A549 (cell line): ENCODE results near the gene TUNAR. TPM values are rescaled to one million over a fixed set of nuclear protein-coding genes. Genes with fewer than 3 reads are reported as not detected.

ENCODE experiments used
- ATAC-seq, 2 experiments: fragments of 200-7000 bp in 1 of 2; fragments of >200 bp in 1 of 2; cut with Nextera tagmentation in 1 of 2; cut with Tn5 transposase in 1 of 2; 3 replicates each; pipeline versions ENCODE4 v1.8.0 to v1.9.1; 2018 to 2020; ENCODE audit warnings: mild to moderate bottlenecking in 1 of 2, moderate library complexity in 1 of 2
- CTCF ChIA-PET: fragments of 300-600 bp; sonication (Branson Sonifier 250); formaldehyde crosslinking; extraction: SDS; loops from one replicate; lab custom pipeline; 2021; ENCODE audit warnings: antibody characterized with exemption, inconsistent platforms; lab: Yijun Ruan, JAX
- POLR2A ChIA-PET: fragments of 350-600 bp; formaldehyde crosslinking; extraction: SDS; loops from one replicate; lab custom pipeline; 2021; ENCODE audit warnings: antibody characterized with exemption, inconsistent platforms; lab: Yijun Ruan, JAX
- DNase-seq, 2 experiments: peaks; one replicate each; pipeline versions ENCODE4 v3.0.0 to v3.0.0-alpha.2; 2011 to 2016; ENCODE audit warnings: low read depth in 1 of 2, low spot score in 1 of 2
- FAIRE-seq: peaks from 2 replicates; lab custom pipeline; 2011; peaks lifted over from hg19 to GRCh38; lab: Jason Lieb, UNC
- H3K27ac ChIP-seq, 2 experiments: fragments of >200 bp; sonication (Bioruptor Twin); formaldehyde crosslinking; 3 replicates each; pipeline ENCODE4 v1.5.1; 2016 to 2017
- H3K4me1 ChIP-seq: fragments of >200 bp; sonication (Bioruptor Twin); formaldehyde crosslinking; 3 replicates; pipeline ENCODE4 v1.6.1; 2016
- H3K4me2 ChIP-seq: fragments of >200 bp; sonication (Bioruptor Twin); formaldehyde crosslinking; 3 replicates; pipeline ENCODE4 v1.6.1; 2016
- H3K4me3 ChIP-seq: fragments of >200 bp; sonication (Bioruptor Twin); formaldehyde crosslinking; 3 replicates; pipeline ENCODE4 v1.5.1; 2016
- H3K9me3 ChIP-seq: fragments of >200 bp; sonication (Bioruptor Twin); formaldehyde crosslinking; 3 replicates; pipeline ENCODE4 v1.6.1; 2016
- BHLHE40 ChIP-seq: IDR thresholded peaks from 2 replicates; pipeline ENCODE4 v1.6.1; 2012; ENCODE audit warnings: low read depth, low read length, inconsistent platforms
- CEBPB ChIP-seq, 2 experiments: fragments of >200 bp in 1 of 2; sonication (Bioruptor Twin) in 1 of 2; formaldehyde crosslinking in 1 of 2; IDR thresholded peaks; 2 replicates each; pipeline ENCODE4 v1.6.1; 2012 to 2016
- ESRRA ChIP-seq: fragments of 150-350 bp; IDR thresholded peaks from 2 replicates; pipeline ENCODE4 v1.6.1; 2014; ENCODE audit warnings: mild to moderate bottlenecking, low read length, borderline replicate concordance
- FOSB ChIP-seq: fragments of 250-450 bp; sonication (Bioruptor Pico); IDR thresholded peaks from 2 replicates; pipeline ENCODE4 v1.5.0; 2020; ENCODE audit warnings: mild to moderate bottlenecking, moderate library complexity
- FOSL2 ChIP-seq, 2 experiments: fragments of 450-650 bp in 1 of 2; fragments of >200 bp in 1 of 2; sonication (Bioruptor Twin) in 1 of 2; formaldehyde crosslinking; IDR thresholded peaks; 2 replicates each; pipeline versions ENCODE4 v1.5.0 to v1.6.1; 2016 to 2020; ENCODE audit warnings: mild to moderate bottlenecking in 1 of 2, moderate library complexity in 1 of 2
- HOXA7 ChIP-seq: fragments of 250-450 bp; sonication (Bioruptor Pico); IDR thresholded peaks from 2 replicates; pipeline ENCODE4 v1.5.0; 2020; ENCODE audit warnings: mild to moderate bottlenecking, moderate library complexity
- JUN ChIP-seq, 2 experiments: fragments of >200 bp; sonication (Bioruptor Twin); formaldehyde crosslinking; IDR thresholded peaks; 2 replicates in 1 of 2; 3 replicates in 1 of 2; pipeline ENCODE4 v1.6.1; 2016 to 2017
- JUNB ChIP-seq: fragments of >200 bp; sonication (Bioruptor Twin); formaldehyde crosslinking; IDR thresholded peaks from 2 replicates; pipeline ENCODE4 v1.6.1; 2016
- NPAS2 ChIP-seq: fragments of 250-450 bp; sonication (Bioruptor Pico); IDR thresholded peaks from 2 replicates; pipeline ENCODE4 v1.8.0; 2022; ENCODE audit warnings: mild to moderate bottlenecking, moderate library complexity, borderline replicate concordance
- NR3C1 ChIP-seq: fragments of >200 bp; sonication (Bioruptor Twin); formaldehyde crosslinking; IDR thresholded peaks from 3 replicates; pipeline ENCODE4 v1.6.1; 2017
- POLR2A ChIP-seq: IDR thresholded peaks from 2 replicates; pipeline ENCODE4 v1.6.1; 2012; ENCODE audit warnings: mild to moderate bottlenecking, low read length
- RNF2 ChIP-seq: fragments of 200-600 bp; sonication (generic); IDR thresholded peaks from 2 replicates; pipeline ENCODE4 v1.6.1; 2016; ENCODE audit warnings: low read depth, mild to moderate bottlenecking, antibody characterized with exemption, moderate library complexity, borderline replicate concordance
- SMC3 ChIP-seq: fragments of >200 bp; sonication (Bioruptor Twin); formaldehyde crosslinking; IDR thresholded peaks from 3 replicates; pipeline ENCODE4 v1.6.1; 2018; ENCODE audit warnings: inconsistent platforms
- TFCP2L1 ChIP-seq: fragments of 250-450 bp; sonication (Bioruptor Pico); IDR thresholded peaks from 2 replicates; pipeline ENCODE4 v1.5.0; 2021; ENCODE audit warnings: mild to moderate bottlenecking
- TP53 ChIP-seq: fragments of 250-450 bp; sonication (Bioruptor Pico); IDR thresholded peaks from 2 replicates; pipeline ENCODE4 v1.5.0; 2021; ENCODE audit warnings: mild to moderate bottlenecking, moderate library complexity
- ZC3H11A ChIP-seq: fragments of 450-650 bp; IDR thresholded peaks from 2 replicates; pipeline ENCODE4 v1.6.1; 2014; ENCODE audit warnings: antibody characterized with exemption, mild to moderate bottlenecking
- WGBS: methylation state at CpG from one replicate; pipeline ENCODE4 v1.1.6; 2017; ENCODE audit errors: missing lambda C conversion rate; 5-methylcytosine and 5-hydroxymethylcytosine counted together
- polyA plus RNA-seq, 4 experiments: library from polyadenylated mRNA; depleted of rRNA in 3 of 4; stranded (reverse); fragments of >200 nt; fragmentation: RNase III in 1 of 4; extraction: RNeasy Plus Mini Kit Qiagen cat#74134 plus additional on column Dnase treatment in 1 of 4; gene quantifications; 2 replicates in 3 of 4; 3 replicates in 1 of 4; pipeline ENCODE4 v1.2.3, GENCODE V29; 2011 to 2017
- TF ChIP-seq, protein P1 (sequence below): fragments of 450-650 bp; IDR thresholded peaks from 2 replicates; pipeline ENCODE4 v1.6.1; 2014; ENCODE audit warnings: antibody characterized with exemption
- TF ChIP-seq, protein P2 (sequence below): IDR thresholded peaks from 2 replicates; pipeline ENCODE4 v1.6.1; 2012
- TF ChIP-seq, protein P3 (sequence below): fragments of 250-450 bp; sonication (Bioruptor Pico); IDR thresholded peaks from 2 replicates; pipeline ENCODE4 v1.5.0; 2020; ENCODE audit warnings: low read depth, mild to moderate bottlenecking, moderate library complexity
- TF ChIP-seq, protein P4 (sequence below): IDR thresholded peaks from 2 replicates; pipeline ENCODE4 v1.6.1; 2012
- TF ChIP-seq, protein P5 (sequence below): fragments of 200-600 bp; sonication (generic); IDR thresholded peaks from 2 replicates; pipeline ENCODE4 v1.6.1; 2016; ENCODE audit warnings: antibody characterized with exemption, mild to moderate bottlenecking, moderate library complexity

The TUNAR gene
- polyA plus RNA-seq, 2 of the 4 experiments (the other 2 are of a cell fraction): not detected

DNA sequence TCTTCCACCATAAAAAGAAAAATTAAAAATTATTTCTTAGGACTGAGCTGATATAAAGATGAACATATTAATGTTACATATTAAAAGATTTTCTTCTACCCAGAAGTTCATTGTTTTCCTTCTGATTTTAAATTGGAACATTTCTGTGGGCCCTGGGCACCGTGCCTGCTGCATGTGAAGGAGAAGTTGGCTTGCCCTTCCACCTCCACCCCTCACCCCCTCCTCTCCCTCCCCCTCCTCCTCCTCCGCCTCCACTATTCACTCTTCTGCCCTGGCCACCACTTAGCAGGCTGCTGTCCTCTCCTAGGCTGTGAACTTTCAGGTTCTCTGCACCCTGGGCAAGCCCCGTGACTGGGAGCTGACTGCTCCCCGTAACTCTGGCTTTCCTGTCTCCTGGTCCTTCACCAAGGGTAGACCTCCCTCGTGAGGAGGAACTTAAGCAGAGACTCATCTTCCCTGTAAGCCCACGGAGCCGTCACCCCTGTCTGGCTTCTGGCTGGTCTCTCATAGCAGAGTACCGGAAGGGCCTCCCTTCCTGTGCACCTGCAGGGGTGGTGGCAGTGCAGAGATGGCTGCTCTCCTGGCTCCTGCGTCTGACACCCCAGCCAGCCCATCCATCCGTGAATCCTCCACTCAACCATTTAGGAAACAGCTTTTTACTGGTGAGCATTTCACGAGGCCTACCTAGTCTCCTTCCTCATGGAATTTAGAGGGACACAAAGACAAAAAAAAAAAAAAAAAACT, 12.8 kb downstream of the TUNAR start:
- WGBS: 37% methylated on average over 9 of the region's 11 CpGs
- Histone ChIP-seq H3K4me2 (no peak overlapping the region), H3K27ac (no peak overlapping the region), H3K9me3 (no peaks in the 10 kb centered on the region)
- DNase-seq: no peak
- POLR2A ChIA-PET: no interaction called here
- no peak for FAIRE-seq
- no peak for ATAC-seq
- no peak for TF ChIP-seq JUN (IDR thresholded peaks at IDR 0.05)
- no peak for TF ChIP-seq TP53 (CRISPR knock-in tag)
- no peak for TF ChIP-seq HOXA7 (CRISPR knock-in tag)
- TF ChIP-seq TFCP2L1: no peak
- TF ChIP-seq, protein P1, sequence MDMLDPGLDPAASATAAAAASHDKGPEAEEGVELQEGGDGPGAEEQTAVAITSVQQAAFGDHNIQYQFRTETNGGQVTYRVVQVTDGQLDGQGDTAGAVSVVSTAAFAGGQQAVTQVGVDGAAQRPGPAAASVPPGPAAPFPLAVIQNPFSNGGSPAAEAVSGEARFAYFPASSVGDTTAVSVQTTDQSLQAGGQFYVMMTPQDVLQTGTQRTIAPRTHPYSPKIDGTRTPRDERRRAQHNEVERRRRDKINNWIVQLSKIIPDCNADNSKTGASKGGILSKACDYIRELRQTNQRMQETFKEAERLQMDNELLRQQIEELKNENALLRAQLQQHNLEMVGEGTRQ: no peak
- TF ChIP-seq, all 56 proteins: peak for 0
- H3K4me1 ChIP-seq: peaks cover 12% of the 10 kb centered on the region; the same call in 2 of the 3 replicates
- CTCF ChIA-PET: interaction anchor here (0.6 to 0.7 kb wide), 2 partner anchors 16 to 388 kb away, joined by 3 to 4 read pairs; no protein-coding TSS in a partner anchor
- no peak overlapping the region for H3K4me3 ChIP-seq

DNA sequence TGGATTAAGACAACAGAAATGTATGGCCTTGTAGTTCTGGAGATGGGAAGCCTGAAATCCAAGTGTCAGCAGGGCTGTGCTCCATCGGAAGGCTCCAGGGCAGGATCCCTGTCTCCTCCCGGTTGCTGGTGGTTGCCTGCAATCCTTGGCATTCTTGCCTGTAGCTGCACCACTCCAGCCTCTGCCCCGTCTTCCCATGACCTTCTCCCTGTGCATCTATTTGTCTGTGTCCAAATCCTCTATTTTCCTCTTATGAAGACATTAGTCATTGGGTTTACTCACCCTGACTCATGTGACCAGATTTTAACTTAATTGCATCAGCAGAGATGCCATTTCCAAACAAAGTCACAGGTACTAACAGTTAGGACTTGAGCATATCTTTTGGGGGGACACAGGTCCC, 15.1 kb downstream of the TUNAR start:
- peaks cover 12% of the 10 kb centered on the region; the same call in 2 of the 3 replicates for H3K4me1 ChIP-seq
- TF ChIP-seq JUNB (0 out of 2 replicates have a peak, but pooled peaks have one; percentile 25), FOSL2 (IDR thresholded peaks at IDR 0.05) (peak; percentile 34; the same call in 1 of the 2 replicates), FOSL2 (CRISPR knock-in tag; IDR thresholded peaks at IDR 0.05) (no peak), SMC3 (no peak)
- H3K4me2 ChIP-seq: peak overlapping the region; percentile 9; the same call in 2 of the 3 replicates
- no peak overlapping the region for H3K4me3 ChIP-seq
- peak overlapping the region; percentile 72 to 73; a peak in 4 of 6 replicates for H3K27ac ChIP-seq
- peak in 1 of 2 experiments; percentile 23 for DNase-seq
- no peaks in the 10 kb centered on the region for H3K9me3 ChIP-seq
- no peak for FAIRE-seq
- POLR2A ChIA-PET: no interaction called here
- CTCF ChIA-PET: no interaction called here
- peak; percentile 14 to 21; a peak in 2 of 6 replicates for ATAC-seq
- 16% methylated on average over 3 of the region's 3 CpGs for WGBS

DNA sequence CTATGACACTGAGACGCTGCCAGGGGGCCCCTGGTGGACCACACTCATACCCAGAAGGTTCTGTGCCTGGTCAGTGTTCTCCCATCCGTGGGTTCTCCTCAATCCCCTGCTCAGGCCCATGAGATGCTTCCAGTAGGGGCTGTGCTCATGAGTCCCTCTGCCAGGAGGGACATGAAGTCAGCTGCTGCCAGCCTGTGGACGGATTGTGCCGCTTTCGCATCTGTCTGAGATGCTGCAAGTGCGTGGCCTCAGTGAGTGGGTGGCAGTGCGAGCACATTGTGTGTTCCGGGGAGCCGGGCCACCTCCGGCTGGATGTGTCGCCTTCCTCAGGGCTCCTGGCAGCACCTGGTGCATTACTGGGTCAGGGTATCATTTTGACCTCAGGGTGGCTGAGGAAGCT, 15.5 kb downstream of the TUNAR start:
- no peak for ATAC-seq
- no peak for TF ChIP-seq SMC3
- no peak for TF ChIP-seq JUNB
- TF ChIP-seq, all 56 proteins: peak for 0
- H3K4me2 ChIP-seq: peak overlapping the region; percentile 9; the same call in 1 of the 3 replicates
- no peaks in the 10 kb centered on the region for H3K9me3 ChIP-seq
- peaks cover 12% of the 10 kb centered on the region; the same call in 2 of the 3 replicates for H3K4me1 ChIP-seq
- ChIA-PET POLR2A (no interaction called here), CTCF (no interaction called here)
- DNase-seq: no peak
- peak overlapping the region; percentile 72 to 73; a peak in 4 of 6 replicates for H3K27ac ChIP-seq
- no peak overlapping the region for H3K4me3 ChIP-seq
- no peak for FAIRE-seq
- WGBS: 45% methylated on average over 5 of the region's 11 CpGs

DNA sequence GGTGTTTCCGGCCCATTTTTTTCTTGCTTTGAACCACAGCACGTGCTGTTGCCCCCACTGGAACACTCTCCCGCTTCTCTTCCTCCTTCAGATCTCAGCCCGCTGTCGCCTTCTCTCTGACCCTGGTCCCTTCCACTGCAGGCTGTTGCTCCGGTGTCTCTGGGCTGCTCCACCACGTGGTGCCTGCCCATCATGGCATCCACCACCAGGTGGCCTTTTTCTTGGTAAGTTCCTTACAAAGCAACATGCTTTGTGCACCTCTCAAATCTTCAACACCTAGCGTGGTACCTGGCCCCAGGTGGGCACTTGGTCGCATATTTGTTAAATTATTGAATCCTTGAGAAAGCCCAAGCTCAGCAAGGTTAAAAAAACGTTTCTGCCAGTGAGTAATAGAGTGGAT, 19.1 kb downstream of the TUNAR start:
- no peak overlapping the region for H3K27ac ChIP-seq
- H3K4me1 ChIP-seq: peaks cover 12% of the 10 kb centered on the region; the same call in 2 of the 3 replicates
- H3K9me3 ChIP-seq: no peaks in the 10 kb centered on the region
- H3K4me2 ChIP-seq: no peak overlapping the region
- FAIRE-seq (no peak), DNase-seq (peak; percentile 48 to 64), ATAC-seq (peak; percentile 63 to 89; a peak in 5 of 6 replicates)
- no peak overlapping the region for H3K4me3 ChIP-seq
- ChIA-PET POLR2A (no interaction called here), CTCF (interaction anchor here (0.6 to 2.8 kb wide), 7 partner anchors 8 to 99 kb away, joined by 3 to 11 read pairs (median 4); no protein-coding TSS in a partner anchor)
- WGBS: 2% methylated on average over 10 of the region's 10 CpGs
- TF ChIP-seq, protein P2, sequence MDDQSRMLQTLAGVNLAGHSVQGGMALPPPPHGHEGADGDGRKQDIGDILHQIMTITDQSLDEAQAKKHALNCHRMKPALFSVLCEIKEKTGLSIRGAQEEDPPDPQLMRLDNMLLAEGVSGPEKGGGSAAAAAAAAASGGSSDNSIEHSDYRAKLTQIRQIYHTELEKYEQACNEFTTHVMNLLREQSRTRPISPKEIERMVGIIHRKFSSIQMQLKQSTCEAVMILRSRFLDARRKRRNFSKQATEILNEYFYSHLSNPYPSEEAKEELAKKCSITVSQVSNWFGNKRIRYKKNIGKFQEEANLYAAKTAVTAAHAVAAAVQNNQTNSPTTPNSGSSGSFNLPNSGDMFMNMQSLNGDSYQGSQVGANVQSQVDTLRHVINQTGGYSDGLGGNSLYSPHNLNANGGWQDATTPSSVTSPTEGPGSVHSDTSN: no peak
- no peak for TF ChIP-seq ZC3H11A
- TF ChIP-seq, protein P3, sequence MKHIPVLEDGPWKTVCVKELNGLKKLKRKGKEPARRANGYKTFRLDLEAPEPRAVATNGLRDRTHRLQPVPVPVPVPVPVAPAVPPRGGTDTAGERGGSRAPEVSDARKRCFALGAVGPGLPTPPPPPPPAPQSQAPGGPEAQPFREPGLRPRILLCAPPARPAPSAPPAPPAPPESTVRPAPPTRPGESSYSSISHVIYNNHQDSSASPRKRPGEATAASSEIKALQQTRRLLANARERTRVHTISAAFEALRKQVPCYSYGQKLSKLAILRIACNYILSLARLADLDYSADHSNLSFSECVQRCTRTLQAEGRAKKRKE (CRISPR knock-in tag): no peak
- no peak for TF ChIP-seq FOSB
- TF ChIP-seq, protein P4, sequence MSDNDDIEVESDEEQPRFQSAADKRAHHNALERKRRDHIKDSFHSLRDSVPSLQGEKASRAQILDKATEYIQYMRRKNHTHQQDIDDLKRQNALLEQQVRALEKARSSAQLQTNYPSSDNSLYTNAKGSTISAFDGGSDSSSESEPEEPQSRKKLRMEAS: peak; percentile 59
- TF ChIP-seq, protein P5, sequence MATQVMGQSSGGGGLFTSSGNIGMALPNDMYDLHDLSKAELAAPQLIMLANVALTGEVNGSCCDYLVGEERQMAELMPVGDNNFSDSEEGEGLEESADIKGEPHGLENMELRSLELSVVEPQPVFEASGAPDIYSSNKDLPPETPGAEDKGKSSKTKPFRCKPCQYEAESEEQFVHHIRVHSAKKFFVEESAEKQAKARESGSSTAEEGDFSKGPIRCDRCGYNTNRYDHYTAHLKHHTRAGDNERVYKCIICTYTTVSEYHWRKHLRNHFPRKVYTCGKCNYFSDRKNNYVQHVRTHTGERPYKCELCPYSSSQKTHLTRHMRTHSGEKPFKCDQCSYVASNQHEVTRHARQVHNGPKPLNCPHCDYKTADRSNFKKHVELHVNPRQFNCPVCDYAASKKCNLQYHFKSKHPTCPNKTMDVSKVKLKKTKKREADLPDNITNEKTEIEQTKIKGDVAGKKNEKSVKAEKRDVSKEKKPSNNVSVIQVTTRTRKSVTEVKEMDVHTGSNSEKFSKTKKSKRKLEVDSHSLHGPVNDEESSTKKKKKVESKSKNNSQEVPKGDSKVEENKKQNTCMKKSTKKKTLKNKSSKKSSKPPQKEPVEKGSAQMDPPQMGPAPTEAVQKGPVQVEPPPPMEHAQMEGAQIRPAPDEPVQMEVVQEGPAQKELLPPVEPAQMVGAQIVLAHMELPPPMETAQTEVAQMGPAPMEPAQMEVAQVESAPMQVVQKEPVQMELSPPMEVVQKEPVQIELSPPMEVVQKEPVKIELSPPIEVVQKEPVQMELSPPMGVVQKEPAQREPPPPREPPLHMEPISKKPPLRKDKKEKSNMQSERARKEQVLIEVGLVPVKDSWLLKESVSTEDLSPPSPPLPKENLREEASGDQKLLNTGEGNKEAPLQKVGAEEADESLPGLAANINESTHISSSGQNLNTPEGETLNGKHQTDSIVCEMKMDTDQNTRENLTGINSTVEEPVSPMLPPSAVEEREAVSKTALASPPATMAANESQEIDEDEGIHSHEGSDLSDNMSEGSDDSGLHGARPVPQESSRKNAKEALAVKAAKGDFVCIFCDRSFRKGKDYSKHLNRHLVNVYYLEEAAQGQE: no peak
- TF ChIP-seq NR3C1: no peak
- TF ChIP-seq BHLHE40: no peak
- TF ChIP-seq RNF2: no peak
- TF ChIP-seq CEBPB (IDR thresholded peaks at IDR 0.05): no peak
- TF ChIP-seq, protein P1: peak; percentile 48; the same call in 1 of the 2 replicates
- no peak for TF ChIP-seq NPAS2 (CRISPR knock-in tag)
- TF ChIP-seq ESRRA: no peak
- TF ChIP-seq POLR2A: no peak
